HuH-7 (cell line): ENCODE data around the gene OR2Y1.
A peak's percentile ranks its signal among the peaks of the same experiment; 100 is the strongest.
"Not testable (repeated sequence)": the region's sequence is repeated elsewhere in the genome, so short reads cannot be mapped to it uniquely, and the experiment has no call there.

ENCODE experiments used
- DNase-seq: peaks from one replicate; pipeline ENCODE4 v3.0.0; 2011; ENCODE audit warnings: low spot score

The OR2Y1 gene, protein sequence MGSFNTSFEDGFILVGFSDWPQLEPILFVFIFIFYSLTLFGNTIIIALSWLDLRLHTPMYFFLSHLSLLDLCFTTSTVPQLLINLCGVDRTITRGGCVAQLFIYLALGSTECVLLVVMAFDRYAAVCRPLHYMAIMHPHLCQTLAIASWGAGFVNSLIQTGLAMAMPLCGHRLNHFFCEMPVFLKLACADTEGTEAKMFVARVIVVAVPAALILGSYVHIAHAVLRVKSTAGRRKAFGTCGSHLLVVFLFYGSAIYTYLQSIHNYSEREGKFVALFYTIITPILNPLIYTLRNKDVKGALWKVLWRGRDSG

DNA sequence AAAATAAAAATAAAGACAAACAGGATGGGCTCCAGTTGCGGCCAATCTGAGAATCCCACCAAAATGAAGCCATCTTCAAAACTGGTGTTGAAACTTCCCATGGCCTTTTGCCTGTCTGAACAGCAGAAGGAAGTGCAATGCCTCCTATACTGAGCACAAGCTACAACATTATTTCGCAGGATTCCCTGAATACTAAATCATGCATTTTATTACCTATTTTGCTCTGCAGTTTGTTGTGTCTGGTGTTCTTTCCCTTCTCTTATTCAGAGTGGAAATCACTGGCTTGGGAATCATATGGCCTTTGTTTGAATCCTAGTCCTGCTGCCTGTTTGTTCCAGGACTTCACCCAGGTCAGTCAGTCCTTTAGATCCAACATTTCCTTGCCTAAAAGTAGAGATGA is at the start of gene OR2Y1:
TSS of gene OR2Y1 (minus strand) at position 101 of the 400 bp plus-strand sequence. CDS start at position 101, 0 bp downstream.
- DNase-seq = no peak

DNA sequence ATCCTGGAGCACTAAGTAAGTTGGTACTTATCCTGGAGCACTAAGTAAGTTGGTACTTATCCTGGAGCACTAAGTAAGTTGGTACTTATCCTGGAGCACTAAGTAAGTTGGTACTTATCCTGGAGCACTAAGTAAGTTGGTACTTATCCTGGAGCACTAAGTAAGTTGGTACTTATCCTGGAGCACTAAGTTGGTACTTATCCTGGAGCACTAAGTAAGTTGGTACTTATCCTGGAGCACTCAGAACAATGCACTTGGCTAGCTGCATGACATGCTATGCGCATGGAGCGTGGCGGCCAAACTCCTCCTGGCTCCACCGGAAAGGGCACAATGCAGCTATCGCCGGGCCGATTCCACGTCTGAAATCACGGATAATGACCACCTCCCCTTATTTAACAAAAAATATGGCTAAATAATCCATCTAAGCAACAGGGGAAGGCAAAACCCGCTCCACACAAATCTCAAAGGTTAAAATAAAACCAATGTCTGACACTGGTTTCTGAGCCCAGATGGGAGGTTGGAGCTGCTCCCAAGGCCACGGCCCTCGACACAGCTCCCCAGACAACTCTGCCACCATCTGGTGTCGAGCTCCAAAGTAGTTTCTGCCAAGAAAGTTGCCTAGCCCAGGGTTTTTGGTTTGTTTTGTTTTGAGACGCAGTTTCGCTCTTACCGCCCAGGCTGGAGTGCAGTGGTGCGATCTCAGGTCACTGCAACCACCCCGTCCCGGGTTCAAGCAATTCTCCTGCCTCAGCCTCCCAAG is 49.0 kb upstream of the OR2Y1 start:
- DNase-seq = not testable (repeated sequence)

DNA sequence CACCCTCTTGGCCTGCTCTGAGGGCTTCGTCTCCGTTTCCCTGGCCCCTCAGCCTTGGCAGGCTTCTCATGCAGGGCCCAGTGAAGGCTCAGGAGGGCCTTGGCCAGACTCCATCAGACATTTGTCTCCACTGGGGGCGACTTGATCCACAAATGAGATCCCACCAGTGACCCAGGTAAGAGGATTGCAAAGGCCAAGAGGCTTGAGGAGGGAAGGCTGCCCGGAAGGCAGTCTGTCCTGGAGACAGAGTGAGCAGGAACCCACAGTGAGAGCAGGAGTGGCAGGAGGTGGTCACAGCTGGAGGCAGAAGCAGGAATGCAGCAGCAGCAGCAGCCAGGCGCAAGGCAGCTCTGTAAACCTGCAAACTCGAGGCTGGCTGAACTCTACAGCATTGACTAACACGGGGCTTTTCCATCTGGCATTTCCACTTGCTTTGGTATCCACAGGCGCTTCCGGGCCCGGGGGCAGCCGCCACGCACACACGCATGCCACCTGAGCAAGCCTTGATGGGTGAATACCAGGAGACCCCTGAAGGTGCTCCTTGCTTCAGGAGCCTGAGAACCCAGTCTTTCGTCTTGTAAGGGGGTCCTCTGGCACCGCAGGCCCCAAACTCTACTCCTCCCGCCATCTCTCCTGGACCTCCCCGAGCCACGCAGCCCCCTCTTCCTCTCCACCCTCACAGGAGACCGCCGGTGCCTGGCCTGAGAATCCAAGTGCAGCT is 48.0 kb upstream of the OR2Y1 start:
- no peak for DNase-seq

DNA sequence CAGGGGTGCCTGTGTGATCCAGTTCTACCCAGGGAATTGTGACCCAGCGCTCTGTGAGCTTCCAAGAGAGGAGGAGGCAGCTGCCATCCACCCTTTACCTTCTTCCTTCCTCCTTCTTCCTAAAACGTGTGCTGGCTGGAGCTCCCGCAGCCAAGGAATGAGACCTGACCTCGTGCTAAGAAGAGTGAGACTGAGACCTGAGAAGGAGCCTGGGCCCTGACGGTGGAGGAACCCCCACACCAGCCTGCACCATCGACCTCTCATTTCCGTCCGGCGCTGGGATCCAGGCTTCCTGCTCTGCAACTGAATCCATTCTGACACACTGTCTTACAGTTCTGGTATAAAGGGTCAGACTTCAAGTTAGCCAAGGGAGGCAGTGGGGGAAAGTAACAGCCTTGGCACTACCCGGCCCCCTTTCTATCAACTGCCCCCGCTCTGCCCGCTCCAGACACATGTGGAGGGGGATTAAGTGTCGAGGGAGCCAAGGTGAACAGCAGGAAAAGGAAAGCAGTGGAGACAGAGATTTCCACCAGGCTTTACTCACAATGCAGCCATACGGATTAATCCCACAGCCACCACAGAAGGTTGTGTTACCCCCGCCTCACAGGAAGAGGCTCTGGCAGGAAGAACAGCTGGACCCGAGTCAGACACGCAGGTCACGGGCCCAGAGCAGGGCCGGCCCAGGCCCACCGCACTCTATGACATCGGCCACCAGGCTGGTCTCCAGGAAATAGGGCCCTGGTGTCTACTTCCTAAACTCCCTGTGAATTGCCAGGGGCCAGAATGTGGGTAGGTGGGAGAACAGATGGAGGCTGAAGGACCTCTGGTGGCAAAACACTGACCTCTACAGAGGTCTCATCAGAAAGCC is 46.9 kb upstream of the OR2Y1 start:
- DNase-seq = no peak

DNA sequence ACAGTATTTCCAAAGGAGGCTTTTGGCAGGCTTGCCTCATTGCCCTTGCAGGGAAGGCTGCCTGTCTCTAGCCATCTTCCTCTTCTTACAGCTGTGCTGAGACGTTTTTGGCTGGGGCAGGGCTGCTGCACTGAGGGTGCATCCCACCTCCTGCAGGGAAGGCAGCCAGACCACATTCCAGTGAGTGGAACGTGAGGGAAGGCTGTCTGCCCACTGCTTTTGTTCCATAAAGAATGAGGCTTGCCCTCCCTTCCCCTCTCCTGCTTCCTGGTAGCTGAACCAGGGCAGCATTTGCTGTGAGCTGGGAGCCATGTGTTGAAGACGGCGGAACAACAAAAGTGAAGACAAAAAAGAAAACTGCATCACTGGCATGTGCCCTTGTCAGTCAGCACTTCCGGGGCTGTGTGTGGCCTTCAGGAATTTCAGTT is 46.0 kb upstream of the OR2Y1 start:
- no peak for DNase-seq

DNA sequence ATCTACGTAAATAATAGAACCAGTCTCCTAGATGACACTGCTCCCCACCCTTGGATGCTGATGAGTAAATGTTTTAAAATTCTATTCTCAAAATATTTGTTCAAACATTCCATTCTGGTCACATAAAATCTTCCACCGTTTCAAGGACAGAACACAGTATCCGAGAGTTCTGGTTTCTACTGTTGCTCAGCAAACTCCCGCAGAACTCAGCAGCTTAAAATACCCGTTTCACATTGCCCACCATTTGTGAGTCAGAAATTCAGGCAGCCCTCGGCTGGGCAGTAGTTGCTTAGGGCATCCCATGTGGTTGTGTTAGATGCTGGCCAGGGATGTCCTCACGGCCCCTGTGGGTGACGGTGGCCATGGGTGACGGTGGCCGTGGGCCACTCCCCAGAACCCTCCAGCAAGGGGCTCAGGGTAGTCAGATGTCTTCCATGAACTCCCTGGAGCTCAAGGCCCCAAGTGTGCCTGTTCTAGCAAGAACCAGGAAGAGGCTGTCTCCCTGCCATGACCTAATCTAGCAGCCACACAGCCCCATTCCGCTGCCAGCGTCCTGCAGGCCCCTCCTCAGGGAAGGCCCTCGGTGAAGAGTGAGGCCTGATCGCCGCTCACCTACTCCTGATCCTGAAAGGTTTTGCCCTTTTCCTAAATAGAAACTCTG is 45.4 kb upstream of the OR2Y1 start:
- no peak for DNase-seq

DNA sequence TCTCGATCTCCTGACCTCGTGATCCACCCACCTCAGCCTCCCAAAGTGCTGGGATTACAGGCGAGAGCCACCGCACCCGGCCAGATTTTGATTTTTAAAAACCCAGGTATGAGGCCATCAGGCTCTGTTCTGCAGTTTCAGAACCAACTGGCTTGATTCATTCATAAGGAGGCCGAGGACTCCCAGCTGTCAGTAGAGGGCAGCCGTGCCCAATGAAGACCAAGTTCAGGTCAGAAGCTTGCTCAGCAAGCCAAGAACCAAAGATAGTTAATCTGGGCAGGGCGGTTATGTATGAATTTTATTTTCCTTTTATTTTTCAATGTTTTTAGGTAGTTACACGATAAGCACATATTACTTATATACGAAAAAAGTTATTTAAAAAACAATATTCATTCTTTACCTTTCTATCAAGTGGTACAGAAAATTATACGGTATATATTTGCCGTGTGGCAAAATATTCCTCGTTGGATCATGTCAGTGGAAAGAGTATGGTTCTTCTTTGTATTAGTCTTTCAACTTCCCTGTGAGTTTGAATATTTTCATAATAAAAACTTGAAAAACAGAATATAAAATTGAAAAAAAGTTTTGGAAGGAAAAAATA is 44.7 kb upstream of the OR2Y1 start:
- DNase-seq = peak; percentile 67

DNA sequence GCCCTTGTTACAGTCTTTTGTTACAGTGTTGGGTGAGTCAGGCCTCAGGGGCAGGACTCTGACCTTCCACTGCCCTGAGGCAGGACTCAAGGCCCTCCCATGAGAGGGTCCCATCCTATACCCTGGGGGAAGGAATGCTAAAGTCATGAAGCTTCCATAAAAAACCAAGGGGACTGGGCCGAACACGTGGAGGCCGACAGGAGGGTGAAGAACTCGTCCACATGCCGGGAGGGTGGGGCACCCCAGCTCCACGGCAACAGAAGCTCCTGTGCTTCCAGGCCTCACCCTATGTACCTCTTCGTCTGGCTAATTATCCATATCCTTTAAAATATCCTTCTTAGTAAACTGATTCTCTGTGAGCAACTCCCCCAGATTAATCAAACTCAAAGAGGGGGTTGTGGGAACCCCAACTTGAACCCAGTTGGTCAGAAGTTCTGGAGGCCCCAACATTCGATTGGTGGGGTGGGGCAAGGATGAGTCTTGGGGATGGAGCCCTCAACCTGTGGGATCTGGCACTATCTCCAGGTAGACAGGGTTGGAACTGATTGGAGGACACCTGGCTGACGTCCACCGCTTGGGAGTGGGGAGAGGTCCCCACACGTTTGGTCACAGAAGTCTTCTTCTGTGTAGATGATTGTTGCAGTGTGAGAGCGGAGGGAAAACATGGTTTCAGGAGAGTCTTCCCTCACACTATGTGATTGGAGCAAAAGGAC is 43.6 kb upstream of the OR2Y1 start:
- DNase-seq = no peak

DNA sequence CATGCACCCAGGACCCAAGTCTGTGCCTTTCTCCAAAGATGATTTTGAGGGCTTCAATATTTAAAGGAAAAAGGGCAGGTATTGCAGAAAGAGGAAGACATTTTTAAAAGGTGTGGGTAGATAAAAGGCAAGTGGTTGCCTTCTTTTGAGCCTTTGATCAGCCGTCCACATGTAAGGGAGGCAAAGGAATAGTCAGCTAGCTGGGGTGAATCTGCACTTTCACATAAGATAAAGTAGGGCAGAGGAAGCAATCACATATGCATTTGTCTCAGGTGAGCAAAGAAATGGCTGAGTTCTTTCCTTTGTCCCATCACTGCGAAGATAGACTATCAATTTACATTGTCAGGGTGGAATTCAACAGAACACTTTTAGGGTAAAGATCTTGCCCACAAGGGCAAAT is 42.9 kb upstream of the OR2Y1 start:
- no peak for DNase-seq

DNA sequence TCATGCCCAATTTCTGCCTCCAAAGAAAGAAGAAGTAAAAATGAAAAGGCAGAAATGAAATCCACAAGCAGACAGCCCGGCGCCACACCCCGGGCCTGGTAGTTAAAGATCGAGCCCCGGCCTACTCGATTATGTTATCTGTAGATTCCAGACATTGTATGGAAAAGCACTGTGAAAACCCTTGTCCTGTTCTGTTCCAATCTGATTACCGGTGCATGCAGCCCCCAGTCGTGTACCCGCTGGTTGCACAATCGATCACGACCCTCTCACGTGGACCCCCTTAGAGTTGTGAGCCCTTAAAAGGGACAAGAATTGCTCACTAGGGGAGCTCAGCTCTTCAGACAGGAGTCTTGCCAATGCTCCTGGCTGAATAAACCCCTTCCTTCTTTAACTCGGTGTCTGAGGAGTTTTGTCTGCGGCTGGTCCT is 42.1 kb upstream of the OR2Y1 start:
- DNase-seq = not testable (repeated sequence)

DNA sequence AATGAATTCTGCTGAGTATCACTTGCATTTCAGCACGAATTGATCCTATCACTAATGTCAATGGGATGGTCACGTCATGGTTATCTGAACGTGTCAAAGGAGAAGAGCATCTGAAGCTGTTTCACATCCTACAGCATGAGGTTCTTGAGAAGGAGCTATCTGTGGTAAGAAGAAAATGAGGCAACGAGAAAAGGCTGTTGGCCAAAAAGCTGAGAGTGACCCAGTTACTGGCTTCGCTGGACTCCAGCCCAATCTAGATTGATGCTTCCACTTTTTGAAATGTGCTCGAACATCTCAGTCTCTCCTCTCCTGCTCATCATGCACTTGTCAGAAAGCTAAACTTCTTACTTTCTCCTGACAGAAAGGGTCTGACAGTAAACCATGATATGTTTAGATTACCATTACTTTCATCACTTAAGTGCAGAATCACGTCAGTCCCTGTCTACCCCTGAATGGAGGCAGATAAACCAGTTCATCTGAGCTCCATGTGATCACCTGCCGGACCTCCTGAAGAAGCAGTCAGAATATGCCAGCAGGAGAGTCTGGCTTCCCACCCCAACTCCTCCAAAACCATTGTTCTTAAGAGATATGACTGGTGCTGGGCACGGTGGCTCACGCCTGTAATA is 40.2 kb upstream of the OR2Y1 start:
- DNase-seq = no peak

DNA sequence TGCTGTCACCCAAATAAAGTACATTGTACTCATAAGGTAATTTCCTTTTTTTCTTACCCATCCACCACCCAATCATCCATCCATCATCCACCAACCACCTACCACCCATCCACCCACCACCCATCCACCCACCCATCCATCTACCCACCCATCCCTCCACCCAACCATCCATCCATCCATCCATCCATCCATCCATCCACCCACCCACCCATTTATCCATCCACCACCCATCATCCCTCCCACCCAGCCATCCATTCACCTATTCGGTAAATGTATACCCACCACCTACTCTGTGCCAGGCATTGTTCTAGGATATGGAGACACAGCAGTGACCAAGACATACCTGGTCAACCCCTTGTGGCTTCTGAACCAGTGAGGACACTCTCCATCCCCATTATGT is 37.6 kb upstream of the OR2Y1 start:
- no peak for DNase-seq

DNA sequence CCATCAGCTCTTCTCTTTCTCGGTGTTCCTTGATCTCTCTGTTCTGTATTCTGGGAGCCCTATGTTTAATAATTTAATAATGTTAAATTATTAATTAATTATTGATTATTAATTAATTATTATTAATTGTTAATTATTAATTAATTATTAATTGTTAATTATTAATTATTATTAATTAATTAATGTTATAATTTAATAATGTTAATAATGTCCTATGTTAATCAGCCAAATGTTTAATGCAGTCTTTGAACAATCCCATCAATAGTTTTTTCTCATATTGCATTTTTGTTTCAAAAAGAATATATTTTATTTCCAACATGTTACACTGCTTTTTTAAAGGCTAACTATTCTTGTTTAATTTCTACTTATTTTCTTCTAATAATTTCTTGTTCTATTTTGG is 36.5 kb upstream of the OR2Y1 start:
- DNase-seq = no peak

DNA sequence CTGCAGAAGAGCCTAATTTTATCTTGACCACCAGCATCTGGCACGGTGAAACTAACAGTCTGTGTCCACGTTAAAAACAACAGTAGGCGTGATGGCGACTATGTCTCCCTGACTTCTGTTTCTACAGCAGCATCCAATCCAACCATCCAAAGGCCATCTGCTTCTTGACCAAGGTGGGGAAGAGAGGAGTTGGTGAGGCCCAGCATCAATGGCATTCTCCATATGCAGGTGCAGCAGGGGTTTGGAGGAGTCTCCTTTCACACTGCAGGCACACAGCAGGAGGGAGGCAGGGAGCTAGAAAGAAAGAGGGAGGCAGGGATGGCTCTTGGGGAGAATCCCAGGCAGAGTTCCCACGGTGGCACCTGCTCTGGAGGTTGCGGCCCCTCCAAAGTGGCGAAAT is 35.8 kb upstream of the OR2Y1 start:
- DNase-seq = no peak

DNA sequence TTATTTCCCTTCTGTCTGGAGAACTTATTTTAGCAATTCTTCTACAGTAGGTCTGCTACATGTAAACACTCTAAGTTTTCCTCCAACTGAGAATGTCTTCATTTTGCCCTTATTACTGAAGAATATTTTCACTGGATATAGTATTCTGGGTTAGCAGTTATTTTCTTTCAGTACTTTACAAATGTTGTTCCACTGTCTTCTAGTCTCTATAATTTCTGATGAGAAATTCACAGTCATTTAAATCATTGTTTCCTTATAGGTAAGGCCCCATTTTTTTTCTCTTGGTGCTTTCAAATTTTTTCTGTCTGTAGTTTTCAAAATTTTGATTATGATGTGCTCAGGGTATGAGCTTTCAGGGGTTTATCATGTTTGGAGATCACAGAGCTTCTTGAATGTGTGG is 32.0 kb upstream of the OR2Y1 start:
- DNase-seq = no peak

DNA sequence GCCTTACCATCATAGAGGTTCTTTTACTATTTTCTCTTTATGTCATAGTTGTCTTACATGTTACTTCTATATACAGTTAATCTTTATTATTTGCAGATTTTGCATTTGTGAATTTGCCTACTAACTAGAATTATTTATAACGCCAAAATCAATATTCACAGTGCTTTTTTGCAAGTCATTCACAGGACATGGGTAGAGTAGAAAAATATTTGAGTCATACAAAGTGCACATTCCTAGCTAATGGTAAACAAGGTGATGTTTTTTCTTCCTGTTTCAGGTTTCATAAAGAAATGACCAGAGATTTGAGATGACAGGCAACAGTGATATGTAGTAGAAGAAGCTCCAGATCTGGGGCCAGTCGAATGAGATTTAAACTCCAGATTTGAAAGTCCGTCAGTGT is 30.0 kb upstream of the OR2Y1 start:
- DNase-seq = no peak

DNA sequence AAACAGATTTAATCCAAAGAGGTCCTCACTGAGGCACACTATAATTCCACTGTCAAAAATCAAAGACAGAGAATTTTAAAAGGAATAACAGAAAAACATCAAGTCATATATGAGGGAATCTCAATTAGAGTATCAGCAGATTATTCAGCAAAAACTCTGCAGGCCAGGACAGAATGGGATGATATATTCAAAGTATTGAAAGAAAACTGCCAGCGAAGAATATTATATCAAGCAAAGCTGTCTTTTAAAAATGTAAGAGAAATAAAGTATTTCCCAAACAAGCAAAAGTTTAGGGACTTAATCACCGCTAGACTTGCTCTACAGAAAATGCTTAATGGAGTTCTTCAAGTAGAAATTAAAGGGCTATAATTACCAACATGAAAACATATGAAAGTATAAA is 15.7 kb upstream of the OR2Y1 start:
- no peak for DNase-seq

DNA sequence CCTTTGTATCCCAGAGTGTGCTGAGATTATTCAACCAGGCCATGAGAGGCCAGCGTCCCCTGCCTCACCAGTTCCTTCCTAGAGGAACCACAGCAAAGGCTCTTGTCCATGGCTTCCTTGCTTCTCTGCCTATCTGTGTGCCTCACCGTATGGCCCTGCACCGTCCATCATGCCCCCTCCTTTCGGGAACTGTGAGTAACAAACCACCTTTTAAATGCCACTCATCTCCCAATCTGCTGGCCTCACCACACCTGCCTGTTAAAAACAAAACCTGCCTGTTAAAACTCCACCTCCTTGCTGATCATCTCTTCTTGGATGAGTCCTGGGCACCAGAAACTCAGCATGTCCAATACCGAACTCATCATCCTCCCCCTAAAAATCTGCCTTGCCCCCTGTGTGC is 4.4 kb upstream of the OR2Y1 start:
- DNase-seq = no peak

DNA sequence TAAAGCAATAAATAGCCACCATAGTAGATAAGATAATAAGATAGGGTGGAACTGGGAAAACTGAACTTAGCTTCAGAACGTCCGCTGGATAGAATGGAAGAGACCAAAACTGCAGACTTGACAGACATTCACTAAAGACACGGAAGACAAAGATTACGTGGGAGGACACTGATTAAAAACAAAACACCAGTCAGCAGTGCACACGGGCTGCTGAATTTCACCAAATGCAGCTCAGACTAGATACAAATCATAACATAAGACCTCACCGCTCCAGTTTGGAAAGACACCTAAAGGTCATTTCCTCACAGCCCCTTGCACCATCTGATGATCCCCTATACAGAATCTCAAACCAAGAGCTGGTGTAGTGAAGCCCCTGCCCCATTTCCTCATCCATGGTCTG is 2.9 kb upstream of the OR2Y1 start:
- DNase-seq = no peak

DNA sequence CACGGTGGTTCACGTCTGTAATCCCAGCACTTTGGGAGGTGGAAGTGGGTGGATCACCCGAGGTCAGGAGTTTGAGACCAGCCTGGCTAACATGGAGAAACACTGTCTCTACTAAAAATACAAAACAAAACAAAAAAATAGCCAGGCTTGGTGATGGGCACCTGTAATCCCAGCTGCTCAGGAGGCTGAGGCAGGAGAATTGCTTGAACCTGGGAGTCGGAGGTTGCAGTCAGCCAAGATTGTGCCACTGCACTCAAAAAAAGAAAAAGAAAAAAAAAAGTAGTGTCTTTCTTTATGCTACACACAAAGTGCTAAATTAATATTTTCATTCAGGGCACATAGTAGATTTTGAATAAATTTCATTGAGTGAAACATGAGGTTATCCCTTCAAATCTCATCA is 1.1 kb upstream of the OR2Y1 start:
- not testable (repeated sequence) for DNase-seq
